Activated CD4-positive, alpha-beta T cell treated with anti-CD3 and anti-CD28 coated beads, Interleukin-2, Interleukin-4, amounts not matched to agents 100 ng/mL and 50 ng/mL, durations not matched to agents 16 hours and 8 hours (primary cell): ENCODE data around the gene SFRP5.

Experiments
- DNase-seq: peaks from one replicate; pipeline ENCODE4 v3.0.0-alpha.2; 2020; ENCODE audit warnings: low spot score

The SFRP5 gene

GRCh38 chr10:97785731-97786130 is 13.9 kb upstream of the SFRP5 start:
- DNase-seq = no peak

DNA sequence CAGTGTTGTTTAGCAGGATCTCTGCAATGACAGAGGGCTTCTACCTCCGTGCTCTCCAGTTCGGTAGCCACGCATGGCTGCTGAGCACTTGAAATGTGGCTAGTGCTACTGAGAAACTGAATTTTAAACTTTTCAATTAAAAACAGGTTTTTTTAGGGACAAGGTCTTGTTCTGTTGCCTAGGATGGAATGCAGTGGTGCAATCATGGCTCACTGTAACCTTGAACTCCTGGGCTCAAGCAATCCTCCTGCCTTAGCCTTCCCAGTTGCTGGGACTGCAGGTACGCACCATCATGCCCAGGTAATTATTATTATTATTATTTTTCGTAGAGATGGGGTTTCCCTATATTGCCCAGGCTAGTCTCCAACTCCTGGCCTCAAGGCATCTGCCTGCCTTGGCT is 13.4 kb upstream of the SFRP5 start:
- DNase-seq = no peak

DNA sequence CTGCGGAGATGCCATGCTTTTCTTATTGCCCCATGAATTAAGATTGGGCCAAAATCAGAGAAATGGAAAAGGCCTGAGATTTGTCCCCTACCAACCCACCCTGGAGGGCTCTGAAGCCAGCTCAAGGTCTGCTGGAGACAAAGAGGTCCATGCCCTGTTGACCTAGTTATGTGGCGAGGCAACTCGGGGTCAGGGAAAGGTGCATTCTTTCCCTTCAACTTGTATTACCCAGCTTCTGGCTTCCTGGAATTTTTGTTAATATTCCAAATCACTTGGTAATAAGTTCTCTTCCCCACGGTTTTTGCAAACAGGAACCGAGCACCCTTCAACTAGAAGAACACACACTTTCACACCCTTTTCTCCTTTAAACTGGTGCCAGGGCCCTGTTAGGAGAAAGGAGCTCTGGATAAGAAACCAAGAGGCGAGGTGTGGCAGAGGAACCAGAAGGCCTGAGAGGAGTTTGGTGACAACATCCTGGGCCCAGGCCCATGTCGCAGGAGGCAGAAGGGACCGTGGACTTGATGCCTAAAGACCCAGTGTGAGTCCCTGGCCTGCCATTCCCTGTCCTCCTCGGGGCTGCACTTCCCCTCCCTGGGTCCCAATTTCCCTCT is 12.5 kb upstream of the SFRP5 start:
- DNase-seq = no peak

DNA sequence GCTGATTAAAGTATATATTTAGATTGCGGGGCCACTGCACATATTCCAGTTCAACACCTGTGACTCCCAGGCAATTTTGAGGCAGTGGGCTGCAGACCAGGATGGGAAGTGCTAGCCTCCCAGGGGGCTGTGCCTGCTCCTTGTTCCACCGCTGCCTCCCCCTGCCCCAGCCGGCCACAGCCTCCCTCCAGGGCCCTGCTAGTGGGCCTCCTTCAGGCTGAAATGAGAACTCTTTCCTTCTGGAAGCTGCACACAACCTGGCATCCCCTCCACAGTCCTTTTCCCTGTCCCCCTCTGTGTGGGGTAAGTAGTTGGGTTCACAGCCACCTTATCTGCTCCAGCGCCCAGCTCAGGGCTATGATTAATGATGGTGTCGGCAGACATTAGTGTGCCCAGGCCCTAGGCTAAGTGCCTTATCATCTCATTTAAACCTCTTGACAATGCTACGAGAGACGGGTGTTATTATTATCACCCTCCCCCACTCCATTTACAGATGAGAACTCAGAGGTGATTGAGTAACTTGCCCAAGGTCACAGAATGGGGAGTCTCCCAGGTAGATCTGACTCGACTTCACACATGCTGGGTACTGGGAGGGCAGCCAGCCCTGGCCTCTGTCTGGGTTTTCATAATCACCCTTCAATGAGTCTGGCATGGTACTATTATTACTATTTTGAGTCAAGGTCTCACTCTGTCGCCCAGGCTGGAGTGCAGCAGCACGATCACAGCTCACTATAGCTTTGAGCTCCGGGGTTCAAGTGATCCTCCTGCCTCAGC is 10.8 kb upstream of the SFRP5 start:
- no peak for DNase-seq

- no peak for DNase-seq
Measured at GRCh38 chr10:97781618-97782331, 10.0 kb upstream of the SFRP5 start.

- no peak for DNase-seq
Measured at GRCh38 chr10:97780841-97781617, 9.2 kb upstream of the SFRP5 start.

- no peak for DNase-seq
Measured at GRCh38 chr10:97779975-97780374, 8.2 kb upstream of the SFRP5 start.

- DNase-seq = no peak
Measured at GRCh38 chr10:97779492-97779891, 7.7 kb upstream of the SFRP5 start.

- no peak for DNase-seq
Measured at GRCh38 chr10:97778452-97779302, 6.9 kb upstream of the SFRP5 start.

DNA sequence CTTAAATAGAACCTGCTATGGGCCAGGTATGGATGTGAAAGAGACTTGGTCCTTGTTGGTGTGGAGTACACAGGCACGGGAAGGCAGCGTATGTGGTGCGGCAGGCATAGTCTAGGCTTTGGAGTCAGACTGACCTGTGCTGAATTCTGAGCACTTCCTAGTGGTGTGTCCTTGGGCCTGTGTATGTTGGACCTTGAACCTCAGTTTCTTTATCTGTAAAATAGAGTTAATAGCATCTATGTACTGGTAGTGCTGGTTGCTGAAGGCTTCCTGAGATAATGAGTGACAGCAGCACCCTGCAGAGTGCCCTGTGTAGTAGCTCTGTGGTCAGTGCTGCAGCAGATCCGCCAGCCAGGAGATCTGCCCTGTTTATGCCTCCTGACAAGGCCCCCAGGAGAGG is 5.3 kb upstream of the SFRP5 start:
- DNase-seq = no peak

DNA sequence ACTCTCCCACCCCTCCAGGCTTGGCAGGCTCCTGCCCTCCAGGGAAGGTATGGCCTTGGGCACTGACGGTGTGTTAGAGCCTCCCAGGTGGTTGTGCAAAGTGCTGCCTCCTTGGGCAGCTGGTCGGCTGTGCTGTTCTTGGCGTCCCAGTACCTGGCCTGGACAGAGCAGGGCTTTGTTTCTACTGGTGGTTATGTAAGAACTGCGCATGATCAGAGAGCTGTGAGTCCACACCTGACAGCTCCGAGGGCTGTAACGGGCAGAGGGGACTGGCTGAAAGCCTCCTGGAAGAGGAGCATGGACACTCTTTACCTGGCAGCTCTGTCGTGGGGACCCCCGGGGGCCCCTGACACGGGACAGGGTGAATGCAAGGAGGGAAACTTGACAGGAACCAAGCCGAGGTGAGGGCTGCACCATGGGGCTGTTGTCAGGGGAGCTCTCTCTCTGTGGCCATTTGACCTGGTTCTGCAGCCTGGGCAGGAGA is 3.1 kb upstream of the SFRP5 start:
- DNase-seq = no peak

- DNase-seq = no peak
Measured at GRCh38 chr10:97773096-97773495, 1.3 kb upstream of the SFRP5 start.

GRCh38 chr10:97771055-97771891 is 526 bp downstream of the SFRP5 start:
- DNase-seq = peak; percentile 5

GRCh38 chr10:97770255-97770654 is 1.5 kb downstream of the SFRP5 start:
- DNase-seq = no peak

GRCh38 chr10:97768322-97769315 is 3.2 kb downstream of the SFRP5 start:
- no peak for DNase-seq

DNA sequence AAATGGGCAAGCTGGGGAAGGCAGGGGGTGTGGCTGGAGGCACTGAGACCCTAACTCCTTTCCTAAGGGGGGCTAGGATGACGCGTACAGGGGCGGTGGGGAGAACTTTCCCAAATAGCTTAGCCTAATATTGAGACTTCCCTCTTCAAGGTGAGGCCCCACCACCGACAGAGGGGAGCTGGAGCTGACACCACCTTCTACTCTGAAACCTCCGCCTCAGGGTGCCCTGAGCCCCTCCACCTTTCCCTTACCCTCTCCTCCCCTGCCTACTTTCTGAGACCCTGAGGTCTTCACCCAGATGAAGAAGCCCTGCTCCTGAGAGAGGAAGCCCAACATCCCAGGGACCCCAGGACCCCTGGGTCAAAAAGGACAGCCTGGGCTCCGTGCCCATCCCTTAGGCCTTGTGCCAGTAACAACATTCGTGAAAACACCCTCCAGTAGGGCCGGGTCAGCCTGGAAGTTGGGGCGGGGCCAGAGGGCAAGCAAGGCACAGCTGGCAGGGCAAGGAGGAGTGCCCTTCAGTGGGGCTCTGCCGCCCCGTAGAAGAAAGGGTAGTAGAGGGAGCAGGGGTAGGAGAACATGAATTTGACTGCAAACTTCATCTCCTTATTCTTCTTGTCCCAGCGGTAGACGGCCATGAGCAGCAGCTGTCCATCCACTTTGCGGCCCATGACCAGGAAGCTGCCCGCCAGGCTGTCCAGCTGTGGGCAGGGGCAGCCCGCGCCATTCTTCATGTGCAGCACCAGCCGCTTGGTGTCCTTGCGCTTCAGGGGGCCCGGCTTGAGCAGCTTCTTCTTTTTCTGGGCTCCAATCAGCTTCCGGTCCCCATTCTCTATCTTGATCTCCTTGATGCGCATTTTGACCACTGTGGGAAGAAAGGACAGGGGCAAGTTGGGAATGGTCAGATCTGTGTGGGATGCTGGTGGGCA is 4.5 kb downstream of the SFRP5 start:
- no peak for DNase-seq

GRCh38 chr10:97766106-97766810 is 5.5 kb downstream of the SFRP5 start:
- no peak for DNase-seq
